CD14-positive monocyte (primary cell): ENCODE results near the gene QKI. TPM values are rescaled to one million over a fixed set of nuclear protein-coding genes. Genes with fewer than 3 reads are reported as not detected.
A peak's percentile ranks its signal among the peaks of the same experiment; 100 is the strongest.

Source experiments
- DNase-seq, 3 donors: peaks; one replicate each; pipeline ENCODE4 v3.0.0-alpha.2; 2011 to 2022
- H2AFZ ChIP-seq: 2 replicates; pipeline ENCODE4 v1.6.0; 2012; ENCODE audit warnings: mild to moderate bottlenecking, low read depth, low read length, inconsistent platforms; ENCODE audit not compliant: insufficient read depth, poor library complexity, severe bottlenecking
- H3K27ac ChIP-seq, 2 donors: 1 replicate in 1 of 2; 2 replicates in 1 of 2; pipeline ENCODE4 v1.5.1; 2012 to 2013; ENCODE audit warnings: low read length in 2 of 2, control low read depth in 1 of 2, inconsistent platforms in 1 of 2, low read depth in 1 of 2, mild to moderate bottlenecking in 1 of 2
- H3K27me3 ChIP-seq, 2 donors: one replicate each; pipeline versions ENCODE4 v1.6.0 to v1.6.1; 2011 to 2013; ENCODE audit warnings: low read length in 2 of 2; ENCODE audit not compliant: control insufficient read depth in 2 of 2, insufficient read depth in 2 of 2
- H3K36me3 ChIP-seq, 2 donors: replicated peaks in 1 of 2; 1 replicate in 1 of 2; 2 replicates in 1 of 2; pipeline versions ENCODE4 v1.5.1 to v1.6.1; 2012 to 2013; ENCODE audit warnings: low read length in 2 of 2, control low read depth in 1 of 2, inconsistent platforms in 1 of 2, mild to moderate bottlenecking in 1 of 2; ENCODE audit not compliant: insufficient read depth in 2 of 2, control insufficient read depth in 1 of 2
- H3K4me1 ChIP-seq, 2 donors: 1 replicate in 1 of 2; 2 replicates in 1 of 2; pipeline versions ENCODE4 v1.5.1 to v1.6.1; 2012 to 2013; ENCODE audit warnings: low read length in 2 of 2, control low read depth in 1 of 2, inconsistent platforms in 1 of 2, mild to moderate bottlenecking in 1 of 2, moderate library complexity in 1 of 2; ENCODE audit not compliant: insufficient read depth in 2 of 2, control insufficient read depth in 1 of 2
- H3K4me2 ChIP-seq: replicated peaks from 2 replicates; pipeline ENCODE3; 2012; ENCODE audit warnings: low read length, moderate library complexity, mild to moderate bottlenecking; ENCODE audit not compliant: poor library complexity, severe bottlenecking; ENCODE audit errors: extremely low read depth
- H3K4me3 ChIP-seq, 3 experiments: fragments of 200-600 bp in 1 of 3; sonication (generic) in 1 of 3; replicated peaks in 1 of 3; 1 replicate in 2 of 3; 2 replicates in 1 of 3; pipeline ENCODE4 v1.5.1; 2011 to 2013; ENCODE audit warnings: low read length in 3 of 3, mild to moderate bottlenecking in 3 of 3, control low read depth in 2 of 3, low read depth in 2 of 3, inconsistent platforms in 1 of 3, moderate library complexity in 1 of 3
- H3K79me2 ChIP-seq: 2 replicates; pipeline ENCODE4 v1.6.0; 2012; ENCODE audit warnings: mild to moderate bottlenecking, control low read depth, inconsistent platforms, low read length, moderate library complexity; ENCODE audit not compliant: insufficient read depth
- H3K9ac ChIP-seq: 2 replicates; pipeline ENCODE4 v1.6.0; 2017; ENCODE audit warnings: low read length, mild to moderate bottlenecking; ENCODE audit not compliant: insufficient read depth, poor library complexity, severe bottlenecking
- H3K9me3 ChIP-seq, 2 donors: replicated peaks in 1 of 2; 1 replicate in 1 of 2; 2 replicates in 1 of 2; pipeline versions ENCODE4 v1.5.1 to v1.6.1; 2012 to 2013; ENCODE audit warnings: low read length in 2 of 2, control low read depth in 1 of 2; ENCODE audit not compliant: control insufficient read depth in 1 of 2, insufficient read depth in 1 of 2
- H4K20me1 ChIP-seq: 2 replicates; pipeline ENCODE4 v1.6.0; 2012; ENCODE audit warnings: mild to moderate bottlenecking, low read length, control low read depth, moderate library complexity; ENCODE audit not compliant: insufficient read depth
- H3K27ac Mint-ChIP-seq, 7 donors: one replicate each; pipeline ENCODE4 v1.8.0; 2020; ENCODE audit warnings: mild to moderate bottlenecking in 7 of 7, mixed read lengths in 7 of 7, moderate library complexity in 6 of 7, inconsistent platforms in 2 of 7
- H3K27me3 Mint-ChIP-seq, 3 donors: one replicate each; pipeline ENCODE4 v1.8.0; 2021 to 2022; ENCODE audit warnings: low read depth in 3 of 3, mild to moderate bottlenecking in 3 of 3, mixed read lengths in 3 of 3, moderate library complexity in 3 of 3, inconsistent platforms in 1 of 3
- H3K36me3 Mint-ChIP-seq, 2 donors: one replicate each; pipeline ENCODE4 v1.8.0; 2020; ENCODE audit warnings: mixed read lengths in 2 of 2, inconsistent platforms in 1 of 2, mild to moderate bottlenecking in 1 of 2
- H3K4me1 Mint-ChIP-seq: one replicate; pipeline ENCODE4 v1.8.0; 2020; ENCODE audit warnings: mild to moderate bottlenecking, mixed read lengths
- H3K4me3 Mint-ChIP-seq, 2 donors: one replicate each; pipeline ENCODE4 v1.8.0; 2020; ENCODE audit warnings: mild to moderate bottlenecking in 2 of 2, mixed read lengths in 2 of 2, moderate library complexity in 1 of 2
- H3K9me3 Mint-ChIP-seq, 7 donors: one replicate each; pipeline ENCODE4 v1.8.0; 2020 to 2022; ENCODE audit warnings: mixed read lengths in 7 of 7, mild to moderate bottlenecking in 6 of 7, moderate library complexity in 6 of 7, inconsistent platforms in 2 of 7
- WGBS: methylation state at CpG from one replicate; pipeline ENCODE4 v1.1.5; 2013; ENCODE audit warnings: missing lambda C conversion rate; ENCODE audit not compliant: insufficient coverage; 5-methylcytosine and 5-hydroxymethylcytosine counted together
- intact Hi-C, 2 donors: fragments of 100-400 bp; cut with micrococcal nuclease; formaldehyde crosslinking; loops; one replicate each; pipeline versions ENCODE4 v1.15.0 to v1.15.1; 2023
- polyA plus RNA-seq, 3 donors: library from polyadenylated mRNA; depleted of rRNA in 1 of 3; unstranded in 2 of 3; stranded (reverse) in 1 of 3; fragments of 300-500 nt in 2 of 3; fragments of >200 nt in 1 of 3; fragmentation: Illumina TruSeq in 2 of 3; gene quantifications; 1 replicate in 2 of 3; 2 replicates in 1 of 3; pipeline ENCODE4 v1.2.3, GENCODE V29; 2012 to 2021
- TF ChIP-seq, protein P1 (sequence below): fragments of 200-600 bp; IDR thresholded peaks from one replicate; pipeline ENCODE4 v1.8.0; 2022; ENCODE audit warnings: antibody characterized with exemption, mild to moderate bottlenecking

Gene QKI
- polyA plus RNA-seq, 3 donors = 24.3 to 154 (median 71.8) TPM

DNA sequence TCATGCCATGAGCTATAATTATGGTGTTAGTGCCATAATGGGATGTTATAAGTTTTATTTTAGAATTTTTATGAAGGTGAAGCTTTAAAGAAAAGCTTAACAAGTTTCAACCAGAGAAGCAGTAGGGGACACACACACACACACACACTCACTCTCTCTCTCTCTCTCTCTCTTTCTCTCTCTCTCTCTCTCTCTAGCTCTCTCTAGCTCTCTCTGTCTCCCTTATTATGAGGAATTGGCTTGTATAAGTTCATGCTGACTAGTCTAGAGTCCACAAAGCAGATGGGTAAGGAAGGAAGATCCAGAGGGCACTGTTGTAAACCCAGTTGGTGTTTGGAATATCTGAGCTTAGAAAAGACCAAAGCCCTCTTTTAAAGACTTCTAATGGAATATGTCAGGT is 102.4 kb downstream of the QKI start:
- H3K4me3 Mint-ChIP-seq = no peak overlapping the region
- peaks cover 2 to 7% of the 10 kb centered on the region in 2 donors for H3K36me3 Mint-ChIP-seq
- Histone ChIP-seq H3K4me1 (no peaks in the 10 kb centered on the region), H3K9me3 (no peaks in the 10 kb centered on the region), H3K27ac (peak overlapping the region in 1 of 2 donors; percentile 28), H3K9ac (no peak overlapping the region), H2AFZ (no peak overlapping the region), H3K27me3 (no peaks in the 10 kb centered on the region), H3K79me2 (peaks cover 100% of the 10 kb centered on the region), H3K36me3 (peaks cover 0 to 7% of the 10 kb centered on the region in 2 donors), H4K20me1 (peaks cover 100% of the 10 kb centered on the region), H3K4me3 (no peak overlapping the region), H3K4me2 (no peak overlapping the region)
- no peaks in the 10 kb centered on the region for H3K27me3 Mint-ChIP-seq
- H3K27ac Mint-ChIP-seq = peak overlapping the region in 4 of 7 donors; percentile 5 to 76 (median 38)
- TF ChIP-seq, protein P1, sequence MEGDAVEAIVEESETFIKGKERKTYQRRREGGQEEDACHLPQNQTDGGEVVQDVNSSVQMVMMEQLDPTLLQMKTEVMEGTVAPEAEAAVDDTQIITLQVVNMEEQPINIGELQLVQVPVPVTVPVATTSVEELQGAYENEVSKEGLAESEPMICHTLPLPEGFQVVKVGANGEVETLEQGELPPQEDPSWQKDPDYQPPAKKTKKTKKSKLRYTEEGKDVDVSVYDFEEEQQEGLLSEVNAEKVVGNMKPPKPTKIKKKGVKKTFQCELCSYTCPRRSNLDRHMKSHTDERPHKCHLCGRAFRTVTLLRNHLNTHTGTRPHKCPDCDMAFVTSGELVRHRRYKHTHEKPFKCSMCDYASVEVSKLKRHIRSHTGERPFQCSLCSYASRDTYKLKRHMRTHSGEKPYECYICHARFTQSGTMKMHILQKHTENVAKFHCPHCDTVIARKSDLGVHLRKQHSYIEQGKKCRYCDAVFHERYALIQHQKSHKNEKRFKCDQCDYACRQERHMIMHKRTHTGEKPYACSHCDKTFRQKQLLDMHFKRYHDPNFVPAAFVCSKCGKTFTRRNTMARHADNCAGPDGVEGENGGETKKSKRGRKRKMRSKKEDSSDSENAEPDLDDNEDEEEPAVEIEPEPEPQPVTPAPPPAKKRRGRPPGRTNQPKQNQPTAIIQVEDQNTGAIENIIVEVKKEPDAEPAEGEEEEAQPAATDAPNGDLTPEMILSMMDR = no peak
- DNase-seq = no peak
- intact Hi-C loops = no loop called here
- H3K4me1 Mint-ChIP-seq = peaks cover 17% of the 10 kb centered on the region
- H3K9me3 Mint-ChIP-seq = peaks cover 0 to 2% (median 0%) of the 10 kb centered on the region in 7 donors

DNA sequence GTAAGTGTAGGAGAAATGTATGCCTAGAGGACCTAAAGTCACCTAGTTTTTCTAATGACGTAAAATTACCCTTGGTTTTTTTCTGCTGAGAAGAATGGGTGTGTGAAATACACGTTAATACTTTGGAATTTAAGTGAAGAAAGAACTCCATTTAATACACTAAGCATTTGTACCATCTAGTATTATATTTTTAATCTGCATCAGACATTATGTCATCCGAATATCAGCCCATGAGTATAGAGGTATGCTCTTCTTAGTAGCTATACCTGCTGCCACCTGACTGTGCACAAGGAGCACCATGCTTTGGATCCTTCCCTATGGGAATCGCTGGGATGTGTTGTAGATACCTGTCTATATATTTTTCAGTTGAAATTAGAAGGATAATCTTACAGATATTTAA is 106.4 kb downstream of the QKI start:
- Mint-ChIP-seq H3K4me1 (peaks cover 37% of the 10 kb centered on the region), H3K36me3 (peaks cover 5 to 14% of the 10 kb centered on the region in 2 donors), H3K27me3 (peaks cover 0 to 2% (median 0%) of the 10 kb centered on the region in 3 donors), H3K27ac (no peak overlapping the region), H3K4me3 (no peak overlapping the region), H3K9me3 (no peaks in the 10 kb centered on the region)
- H3K4me2 ChIP-seq = no peak overlapping the region
- intact Hi-C loops = no loop called here
- H4K20me1 ChIP-seq = peaks cover 100% of the 10 kb centered on the region
- no peak for DNase-seq
- H3K9ac ChIP-seq = no peak overlapping the region
- WGBS = no CpG with 5 or more reads among the region's 4 CpGs
- H3K4me1 ChIP-seq = peaks cover 3 to 9% of the 10 kb centered on the region in 2 donors
- peaks cover 0 to 2% of the 10 kb centered on the region in 2 donors for H3K36me3 ChIP-seq
- H3K27ac ChIP-seq = no peak overlapping the region
- TF ChIP-seq, protein P1 = no peak
- peaks cover 100% of the 10 kb centered on the region for H3K79me2 ChIP-seq
- no peaks in the 10 kb centered on the region for H3K27me3 ChIP-seq
- H3K9me3 ChIP-seq = no peaks in the 10 kb centered on the region
- no peak overlapping the region for H2AFZ ChIP-seq
- H3K4me3 ChIP-seq = no peak overlapping the region
